GM13976 (cell line): ENCODE results near the gene MBP.

Experiments used
- DNase-seq: peaks from one replicate; pipeline ENCODE4 v3.0.0; 2012; ENCODE audit warnings: low spot score
- in situ Hi-C: fragments of 300-500 bp; cut with MboI; formaldehyde crosslinking; loops from one replicate; pipeline ENCODE4 v1.12.0; 2022; ENCODE audit warnings: low sequenced_read_pairs, mixed read lengths, inconsistent platforms; ENCODE audit not compliant: unreplicated experiment
- TF ChIP-seq, protein P1 (sequence below): IDR thresholded peaks from 2 replicates; pipeline ENCODE4 v1.5.1; 2012; ENCODE audit warnings: borderline replicate concordance, mild to moderate bottlenecking; ENCODE audit not compliant: insufficient read depth; ENCODE audit errors: extremely low read depth, missing control alignments, control extremely low read depth

Gene MBP

DNA sequence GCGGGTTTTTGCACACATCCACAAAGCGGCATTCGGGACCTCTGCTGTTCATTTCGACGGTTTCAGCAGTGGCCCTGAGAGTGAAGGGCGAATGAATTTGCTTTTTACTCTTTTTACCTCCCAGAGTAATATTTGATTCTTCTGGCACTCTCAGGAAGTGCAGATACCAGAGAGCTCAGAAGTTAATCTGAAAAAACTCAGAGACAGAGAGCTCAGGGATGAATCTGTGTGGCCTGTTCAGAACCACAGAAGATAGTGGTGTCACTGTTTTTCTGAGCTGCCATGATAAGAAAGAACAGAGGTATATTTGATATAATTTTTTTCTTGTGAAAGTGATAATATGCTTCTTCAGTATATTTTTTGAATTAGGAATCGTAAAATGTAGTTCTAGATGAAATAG, 129.3 kb downstream of the MBP start:
- in situ Hi-C loops: no loop called here

DNA sequence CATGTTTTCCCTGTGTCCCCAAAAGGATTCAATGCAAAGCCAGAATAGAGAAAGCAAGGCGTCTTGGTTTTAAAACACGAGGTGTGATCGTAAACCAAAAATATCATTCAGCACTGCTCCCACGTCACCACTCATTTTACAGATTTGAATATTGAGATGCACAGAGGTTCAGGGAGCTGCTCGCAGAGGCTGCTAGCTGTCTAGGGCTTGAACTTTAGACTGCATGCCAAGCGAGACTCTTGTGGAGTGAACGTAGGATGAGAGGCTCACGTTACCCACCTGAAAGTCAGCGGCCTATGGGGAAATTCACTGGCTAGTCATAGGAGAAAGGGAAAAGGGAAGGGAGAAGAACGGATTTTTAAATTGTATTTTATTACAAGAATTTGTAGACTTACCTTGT, 130.1 kb downstream of the MBP start:
- in situ Hi-C loops: no loop called here
- TF ChIP-seq, protein P1, sequence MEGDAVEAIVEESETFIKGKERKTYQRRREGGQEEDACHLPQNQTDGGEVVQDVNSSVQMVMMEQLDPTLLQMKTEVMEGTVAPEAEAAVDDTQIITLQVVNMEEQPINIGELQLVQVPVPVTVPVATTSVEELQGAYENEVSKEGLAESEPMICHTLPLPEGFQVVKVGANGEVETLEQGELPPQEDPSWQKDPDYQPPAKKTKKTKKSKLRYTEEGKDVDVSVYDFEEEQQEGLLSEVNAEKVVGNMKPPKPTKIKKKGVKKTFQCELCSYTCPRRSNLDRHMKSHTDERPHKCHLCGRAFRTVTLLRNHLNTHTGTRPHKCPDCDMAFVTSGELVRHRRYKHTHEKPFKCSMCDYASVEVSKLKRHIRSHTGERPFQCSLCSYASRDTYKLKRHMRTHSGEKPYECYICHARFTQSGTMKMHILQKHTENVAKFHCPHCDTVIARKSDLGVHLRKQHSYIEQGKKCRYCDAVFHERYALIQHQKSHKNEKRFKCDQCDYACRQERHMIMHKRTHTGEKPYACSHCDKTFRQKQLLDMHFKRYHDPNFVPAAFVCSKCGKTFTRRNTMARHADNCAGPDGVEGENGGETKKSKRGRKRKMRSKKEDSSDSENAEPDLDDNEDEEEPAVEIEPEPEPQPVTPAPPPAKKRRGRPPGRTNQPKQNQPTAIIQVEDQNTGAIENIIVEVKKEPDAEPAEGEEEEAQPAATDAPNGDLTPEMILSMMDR: no peak
- DNase-seq: no peak

More for the DNA sequence above, 129.3 kb downstream of the MBP start:
- TF ChIP-seq, protein P1: no peak
- DNase-seq: no peak

GRCh38 chr18:77001979-77002378, 130.6 kb downstream of the MBP start:
- in situ Hi-C loops: no loop called here
- TF ChIP-seq, protein P1: no peak
- no peak for DNase-seq

DNA sequence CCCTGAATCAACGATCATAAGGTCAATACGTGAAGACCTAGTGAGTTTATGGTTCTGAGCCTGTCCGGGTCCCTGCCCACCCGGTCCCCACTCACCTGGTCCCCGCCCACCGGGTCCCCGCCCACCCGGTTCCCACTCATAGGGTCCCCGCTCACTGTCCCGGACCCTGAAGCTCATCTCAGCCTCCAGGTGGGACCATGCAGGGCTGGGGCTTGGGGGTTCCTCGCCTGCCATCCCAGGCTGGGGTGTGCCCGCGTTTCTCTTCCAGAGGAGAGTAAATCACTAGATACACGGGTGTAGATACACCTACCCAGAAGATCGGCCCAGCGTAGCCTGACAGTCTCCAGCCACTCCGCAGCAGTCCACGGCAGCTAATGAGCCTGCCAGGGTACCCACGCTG, 131.5 kb downstream of the MBP start:
- in situ Hi-C loops: no loop called here
- TF ChIP-seq, protein P1: no peak
- DNase-seq: no peak

DNA sequence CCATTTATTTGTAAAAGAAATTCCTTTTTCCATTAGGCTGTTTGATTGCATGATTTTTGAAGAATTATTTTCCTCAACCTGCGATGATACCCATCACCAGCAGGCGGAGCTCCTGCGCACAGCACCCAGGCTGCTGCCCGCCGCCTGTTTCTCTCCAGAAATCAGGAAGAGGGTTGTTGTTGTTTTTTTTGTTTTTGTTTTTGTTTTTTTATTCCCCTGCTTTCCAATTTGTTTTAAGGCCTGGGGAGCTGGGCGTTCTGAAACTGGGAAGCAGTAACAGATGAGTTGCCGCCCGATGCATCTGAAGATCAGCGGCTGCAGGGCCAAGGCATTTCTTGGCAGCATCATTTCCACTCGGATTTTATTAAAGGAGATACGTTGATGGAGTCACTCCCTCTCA, 132.1 kb downstream of the MBP start:
- in situ Hi-C loops: no loop called here
- TF ChIP-seq, protein P1: peak; percentile 88
- DNase-seq: peak; percentile 78

DNA sequence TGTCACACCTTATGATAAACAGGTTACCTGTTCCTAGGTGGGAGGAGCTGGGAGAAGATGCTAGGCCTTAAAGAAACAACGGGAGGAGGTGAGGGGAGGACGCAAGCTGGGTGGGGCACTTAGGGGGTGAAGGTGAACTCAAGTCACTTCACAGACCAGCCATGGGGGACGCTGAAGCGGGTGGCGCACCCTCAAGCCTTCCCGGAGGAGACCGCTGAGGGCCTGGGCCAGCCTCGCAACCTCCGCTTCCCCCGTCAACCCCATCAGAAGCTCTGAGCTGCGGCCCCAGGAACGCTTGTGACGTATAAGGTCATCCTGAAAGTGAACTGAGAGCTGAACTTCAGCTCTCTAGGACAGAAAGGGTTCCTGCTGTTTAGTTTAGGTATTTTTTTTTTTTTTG, 133.5 kb downstream of the MBP start:
- in situ Hi-C loops: loop anchor here (10.0 to 25.0 kb wide), 2 partner anchors 216 to 663 kb away; no protein-coding TSS in a partner anchor
- TF ChIP-seq, protein P1: no peak
- DNase-seq: no peak
